Fibroblast of pulmonary artery (primary cell): ENCODE results near the gene PDE6A.

Experiments
- DNase-seq: peaks from one replicate; pipeline ENCODE4 v3.0.0-alpha.2; 2010; ENCODE audit warnings: low read depth
- H3K4me3 ChIP-seq: replicated peaks from 2 replicates; pipeline ENCODE4 v1.5.1; 2011; ENCODE audit warnings: low read depth, mild to moderate bottlenecking, control low read depth, low read length, moderate library complexity
- CTCF ChIP-seq: IDR thresholded peaks from 2 replicates; pipeline ENCODE4 v1.5.1; 2011; ENCODE audit warnings: mild to moderate bottlenecking, control low read depth, low read length, inconsistent platforms; ENCODE audit errors: missing control alignments

PDE6A gene

GRCh38 chr5:149849280-149849965 is 95.2 kb downstream of the PDE6A start:
- TF ChIP-seq CTCF = no peak
- H3K4me3 ChIP-seq = no peak overlapping the region
- no peak for DNase-seq

- H3K4me3 ChIP-seq = no peak overlapping the region
- no peak for DNase-seq
- TF ChIP-seq CTCF = no peak
These were observed 97.0 kb downstream of the PDE6A start for GRCh38 chr5:149847611-149848010.

GRCh38 chr5:149846021-149846420 is 98.6 kb downstream of the PDE6A start:
- TF ChIP-seq CTCF = no peak

GRCh38 chr5:149845601-149846000 is 99.0 kb downstream of the PDE6A start:
- no peak for DNase-seq

More at GRCh38 chr5:149846021-149846420, 98.6 kb downstream of the PDE6A start:
- H3K4me3 ChIP-seq = no peak overlapping the region
- no peak for DNase-seq

GRCh38 chr5:149841851-149842793 is 102.5 kb downstream of the PDE6A start:
- no peak for DNase-seq
- no peak overlapping the region for H3K4me3 ChIP-seq
- no peak for TF ChIP-seq CTCF

More at GRCh38 chr5:149845601-149846000, 99.0 kb downstream of the PDE6A start:
- no peak overlapping the region for H3K4me3 ChIP-seq
- no peak for TF ChIP-seq CTCF

GRCh38 chr5:149840226-149840825 is 104.3 kb downstream of the PDE6A start:
- TF ChIP-seq CTCF = no peak
- H3K4me3 ChIP-seq = no peak overlapping the region
- DNase-seq = no peak
